Kidney tubule cell (primary cell): Measurements from ENCODE around the gene MGAT5B.

Experiments
- DNase-seq: peaks from one replicate; pipeline ENCODE4 v3.0.0-alpha.2; 2018; ENCODE audit warnings: low spot score

MGAT5B gene

DNA sequence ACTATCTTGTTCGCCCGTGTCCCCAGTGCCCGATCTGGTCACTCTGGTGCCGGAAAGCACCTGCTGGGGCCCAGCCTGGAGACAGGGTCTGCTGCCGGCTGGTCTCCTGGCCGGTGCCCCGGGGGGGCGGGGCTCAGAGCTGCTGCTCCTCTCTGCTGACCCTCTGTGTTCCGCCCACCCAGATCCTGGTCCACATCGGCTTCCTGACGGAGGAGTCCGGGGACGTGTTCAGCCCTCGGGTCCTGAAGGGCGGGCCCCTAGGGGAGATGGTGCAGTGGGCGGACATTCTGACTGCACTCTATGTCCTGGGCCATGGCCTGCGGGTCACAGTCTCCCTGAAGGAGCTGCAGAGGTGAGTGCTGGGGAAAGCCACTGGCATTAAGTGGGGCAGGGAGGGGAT is 37.6 kb downstream of the MGAT5B start:
- no peak for DNase-seq

DNA sequence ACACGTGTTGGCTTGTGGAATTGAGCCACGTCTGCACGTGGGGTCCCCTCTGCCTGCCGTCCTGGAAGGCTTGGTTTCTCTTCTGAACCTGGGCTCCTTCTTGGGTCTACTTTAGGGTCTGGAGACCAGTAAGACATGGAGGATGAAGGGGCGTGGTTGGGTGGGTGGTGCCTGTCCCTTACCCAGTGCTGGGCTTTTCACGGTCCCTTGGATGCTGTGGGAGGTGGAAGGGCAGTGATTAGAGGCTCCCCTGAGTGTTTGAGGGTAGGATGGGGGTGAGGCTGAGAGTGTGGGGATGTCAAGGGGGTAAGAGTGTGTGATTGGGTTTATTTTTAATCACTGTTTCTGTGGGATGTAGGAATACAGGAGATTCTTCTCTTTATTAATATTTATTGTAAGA is 38.3 kb downstream of the MGAT5B start:
- no peak for DNase-seq

DNA sequence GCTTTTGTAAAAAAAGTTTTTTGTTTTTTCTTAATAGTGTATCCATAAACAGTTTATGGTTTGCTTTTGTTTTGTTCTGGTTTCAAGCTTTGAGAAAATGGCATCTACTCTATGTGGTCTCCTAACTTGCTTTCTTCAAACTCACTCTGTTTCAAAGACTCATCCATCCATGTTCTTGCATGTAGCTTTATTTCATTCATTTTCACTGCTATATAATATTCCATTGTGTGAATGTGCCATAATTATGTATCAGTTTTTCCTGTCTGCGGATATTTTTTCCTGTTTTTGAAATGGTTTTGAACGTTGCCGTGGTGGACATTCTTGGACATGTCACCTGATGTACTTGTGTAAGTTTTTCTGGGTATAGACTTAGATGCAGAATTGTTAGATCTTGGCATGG is 39.1 kb downstream of the MGAT5B start:
- no peak for DNase-seq

GRCh38 chr17:76909971-76910760 is 42.0 kb downstream of the MGAT5B start:
- peak; percentile 46 for DNase-seq

GRCh38 chr17:76911299-76912017 is 43.3 kb downstream of the MGAT5B start:
- DNase-seq = no peak

DNA sequence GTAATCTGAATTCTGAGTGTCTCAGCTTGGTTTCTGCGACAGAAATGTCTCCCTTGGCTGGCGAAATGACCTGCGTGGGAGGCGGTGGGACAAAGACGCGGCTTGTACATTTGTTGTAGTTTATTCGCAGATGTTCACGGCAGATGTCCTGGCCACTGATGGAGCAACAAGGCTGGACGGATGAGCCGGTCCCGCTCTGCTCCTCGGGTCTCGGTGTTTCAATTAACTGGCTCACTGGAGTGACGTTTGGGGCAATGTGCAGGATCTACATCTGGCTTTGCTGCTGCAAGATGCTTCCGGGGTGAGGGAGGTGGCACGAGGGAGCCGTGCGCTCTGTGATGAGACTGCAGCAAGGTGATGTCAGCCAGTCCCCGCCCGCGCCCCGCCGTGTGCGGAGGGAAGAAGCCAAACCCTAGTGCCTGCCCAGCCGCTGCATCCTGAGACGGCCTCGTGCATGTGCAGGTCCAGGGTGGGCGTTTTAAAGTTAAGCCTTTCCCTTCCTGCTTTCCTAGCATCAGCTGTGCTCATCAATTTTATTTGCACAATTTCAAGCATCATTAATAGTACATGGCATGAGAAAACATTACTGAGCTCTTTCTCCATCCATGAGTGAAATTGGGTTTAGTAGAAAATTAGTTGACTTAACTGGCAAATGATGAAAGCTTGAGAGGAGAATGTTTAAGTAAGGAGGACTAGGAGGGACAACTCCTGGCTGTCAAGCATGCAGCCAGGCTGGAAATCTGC is 44.4 kb downstream of the MGAT5B start:
- no peak for DNase-seq

DNA sequence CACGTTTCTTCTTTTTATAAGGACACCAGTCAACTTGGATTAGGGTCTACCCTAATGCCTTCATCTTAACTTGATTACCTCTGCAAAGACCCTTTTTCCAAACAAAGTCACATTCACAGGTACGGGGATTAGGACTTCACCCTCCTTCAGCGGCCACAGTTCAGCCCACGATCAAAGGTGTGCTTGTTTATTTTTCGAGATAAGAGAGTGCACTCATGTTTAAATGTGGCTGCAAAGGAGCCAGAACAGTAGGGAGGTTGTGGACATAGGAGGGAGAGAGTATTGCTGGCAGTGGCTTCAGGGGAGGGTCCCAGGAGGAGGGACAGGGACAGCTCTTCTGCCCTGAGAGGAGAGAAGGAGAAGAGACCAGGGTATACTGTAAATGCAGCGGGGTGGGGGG is 46.7 kb downstream of the MGAT5B start:
- DNase-seq = no peak

DNA sequence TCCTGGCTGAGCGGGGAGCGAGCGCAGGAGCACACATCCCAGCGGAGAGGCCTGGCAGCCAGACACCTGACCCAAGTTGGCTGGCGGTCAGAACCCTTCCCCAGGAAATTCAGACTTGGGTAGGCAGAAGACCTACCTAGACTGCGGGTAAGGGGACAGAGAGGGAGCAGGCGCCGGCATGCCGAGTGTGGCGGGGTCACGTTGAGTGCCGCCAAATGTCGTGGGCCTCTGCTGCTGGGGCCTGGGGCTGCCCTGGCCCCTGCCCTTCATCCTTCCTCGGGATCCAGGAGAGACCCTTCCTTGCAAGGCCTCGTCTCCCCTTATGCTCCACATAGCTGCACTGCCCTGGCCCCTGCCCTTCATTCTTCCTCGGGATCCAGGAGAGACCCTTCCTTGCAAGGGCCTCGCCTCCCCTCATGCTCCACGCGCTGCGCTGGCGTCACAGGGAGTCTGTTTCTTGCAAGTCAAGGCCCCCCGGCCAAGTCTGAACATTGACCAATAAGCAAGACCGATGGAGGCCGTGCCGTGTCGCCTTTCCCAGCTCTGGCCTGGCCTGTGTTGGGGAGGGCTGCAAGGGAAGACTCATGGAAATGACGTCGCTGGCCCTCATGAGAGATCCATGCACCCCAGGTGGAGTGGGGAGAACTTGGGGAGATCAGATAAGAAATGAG is 47.8 kb downstream of the MGAT5B start:
- no peak for DNase-seq

GRCh38 chr17:76917829-76918228 is 49.6 kb downstream of the MGAT5B start:
- DNase-seq = no peak

DNA sequence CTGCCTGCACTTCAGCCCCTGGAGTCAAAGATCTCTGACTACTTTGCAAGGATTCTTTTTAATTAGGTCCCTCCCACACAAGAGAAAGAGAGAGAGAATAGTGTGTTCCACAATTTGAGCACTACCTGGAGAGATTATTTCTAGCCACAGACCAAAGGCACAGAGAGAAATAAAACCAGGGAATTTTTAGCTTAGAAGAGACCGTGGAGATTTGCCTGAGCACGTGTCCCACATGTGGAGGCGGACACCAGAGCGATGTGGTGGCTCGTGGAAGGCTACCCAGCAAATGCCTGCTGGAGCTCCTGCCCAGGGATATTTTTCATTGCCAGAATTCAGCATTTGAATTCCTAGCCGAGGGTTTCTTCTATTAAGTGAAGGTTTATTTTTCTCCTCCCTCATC is 50.6 kb downstream of the MGAT5B start:
- DNase-seq = no peak

GRCh38 chr17:76920364-76921139 is 52.3 kb downstream of the MGAT5B start:
- DNase-seq = no peak

- DNase-seq = no peak
These were observed 53.3 kb downstream of the MGAT5B start for GRCh38 chr17:76921340-76922036.

- no peak for DNase-seq
These were observed 53.9 kb downstream of the MGAT5B start for GRCh38 chr17:76922084-76922483.

DNA sequence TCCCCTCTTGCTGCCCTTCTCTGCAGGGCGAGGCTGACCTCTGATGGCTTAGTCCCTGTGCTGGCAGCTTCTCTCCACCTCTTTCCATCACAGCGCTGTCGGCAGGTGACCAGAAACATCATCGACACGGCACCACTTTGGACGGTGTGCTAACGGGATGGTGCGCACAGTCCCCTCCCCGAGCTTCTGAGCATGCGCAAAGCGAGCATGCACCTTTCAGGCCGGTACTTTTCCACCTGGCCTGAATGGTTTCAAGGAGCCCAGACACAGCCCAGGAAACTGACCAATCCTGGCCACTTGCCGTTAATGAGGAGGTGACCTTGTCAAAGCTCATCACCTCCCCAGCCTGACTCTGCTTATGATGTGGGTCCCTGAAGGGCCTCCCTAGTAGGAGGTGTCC is 54.8 kb downstream of the MGAT5B start:
- no peak for DNase-seq

DNA sequence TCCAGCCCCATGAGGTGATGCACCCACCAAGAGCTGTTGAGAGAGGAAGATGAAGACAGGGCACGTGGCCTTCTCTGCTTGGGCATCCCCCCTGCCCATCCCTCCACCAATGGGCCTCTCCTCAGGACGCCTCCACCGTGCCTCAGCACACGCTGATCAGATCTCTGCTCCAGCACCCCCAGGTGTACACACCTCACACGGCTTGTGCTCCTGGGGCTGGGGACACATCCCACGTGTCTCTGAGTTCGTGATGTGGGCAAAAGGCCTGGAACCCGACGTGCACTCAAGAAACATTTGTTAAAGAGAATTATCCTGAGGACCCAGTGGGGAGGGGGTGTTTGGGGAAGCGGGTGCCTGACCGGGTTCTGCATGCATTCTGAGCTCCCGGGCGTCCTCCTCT is 55.3 kb downstream of the MGAT5B start:
- DNase-seq = no peak

GRCh38 chr17:76924345-76925342 is 56.4 kb downstream of the MGAT5B start:
- DNase-seq = no peak

DNA sequence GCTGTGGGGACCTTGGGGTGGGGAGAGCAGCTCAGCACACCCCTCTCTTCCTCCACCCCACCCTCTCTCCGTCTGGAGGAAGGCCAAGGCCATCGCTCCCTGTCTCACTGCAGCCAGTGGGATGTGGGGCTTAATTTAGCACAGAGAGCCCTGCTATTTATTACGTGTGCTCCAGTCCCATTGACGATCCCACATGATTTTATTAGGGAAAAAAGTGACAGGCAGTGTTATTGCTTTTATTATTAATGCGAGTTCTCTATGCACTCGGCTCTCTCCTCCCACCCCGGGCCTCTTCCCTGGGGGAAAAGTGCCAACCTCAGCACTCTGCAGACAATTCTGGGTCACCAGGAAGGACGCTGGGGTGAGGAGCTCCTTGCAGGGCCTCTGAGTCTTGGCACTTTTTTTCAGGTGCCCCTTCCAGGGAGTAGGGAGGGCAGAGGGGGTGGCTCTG is 57.3 kb downstream of the MGAT5B start:
- DNase-seq = no peak

- DNase-seq = no peak
These were observed 58.1 kb downstream of the MGAT5B start for GRCh38 chr17:76926237-76926866.

- DNase-seq = no peak
These were observed 59.4 kb downstream of the MGAT5B start for GRCh38 chr17:76927577-76927976.
